GM19397 (cell line): ENCODE data around the gene PKD2L1.
A peak's percentile ranks its signal among the peaks of the same experiment; 100 is the strongest.
"Not testable (repeated sequence)": the region's sequence is repeated elsewhere in the genome, so short reads cannot be mapped to it uniquely, and the experiment has no call there.

Experiments
- ATAC-seq: cut with Tn5 transposase; IDR thresholded peaks from one replicate; pipeline ENCODE4 v1.9.1; 2021; ENCODE audit warnings: mild to moderate bottlenecking, moderate library complexity; ENCODE audit not compliant: unreplicated experiment

Gene PKD2L1

DNA sequence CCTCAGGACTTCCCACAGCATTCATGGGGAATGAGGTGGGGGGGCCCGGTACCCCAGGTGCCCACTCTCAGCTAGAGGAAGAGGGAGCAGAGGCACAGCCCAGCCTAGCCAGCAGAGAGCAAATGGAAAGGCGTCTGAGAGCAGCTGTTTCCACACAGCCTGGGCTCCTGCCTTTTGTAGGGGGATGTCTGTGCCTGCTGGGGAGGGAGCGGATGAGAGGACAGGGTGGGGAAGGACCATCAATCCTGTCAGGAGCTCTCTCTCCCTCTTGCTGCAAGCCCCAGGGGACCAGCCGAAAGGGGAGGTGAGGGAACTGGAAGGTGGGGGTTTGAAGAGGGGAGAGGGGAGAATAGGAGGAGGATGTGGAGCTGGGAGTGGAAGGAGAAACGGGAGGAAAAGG lies at the start of gene PKD2L1:
Gene PKD2L1, minus strand, starts transcription at position 150 of the 400 bp plus-strand sequence. Its CDS starts 125 bp downstream, at position 25.
- ATAC-seq: no peak

DNA sequence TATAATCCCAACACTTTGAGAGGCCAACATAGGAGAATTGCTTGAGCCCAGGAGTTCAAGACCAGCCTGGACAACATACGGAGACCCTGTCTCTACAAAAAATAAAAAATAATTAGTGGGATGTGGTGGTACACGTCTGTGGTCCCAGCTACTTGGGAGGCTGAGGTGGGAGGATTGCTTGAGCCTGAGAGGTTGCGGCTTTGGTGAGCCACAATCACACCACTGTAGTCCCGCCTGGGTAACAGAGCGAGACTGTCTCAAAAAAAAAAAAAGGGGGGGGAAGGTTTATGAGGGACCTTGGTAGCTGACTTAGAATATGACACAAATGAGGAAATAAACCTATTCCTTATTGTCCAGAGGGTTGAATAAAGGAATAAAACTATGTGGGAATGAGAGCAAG lies 47.8 kb upstream of the PKD2L1 start:
- no peak for ATAC-seq

DNA sequence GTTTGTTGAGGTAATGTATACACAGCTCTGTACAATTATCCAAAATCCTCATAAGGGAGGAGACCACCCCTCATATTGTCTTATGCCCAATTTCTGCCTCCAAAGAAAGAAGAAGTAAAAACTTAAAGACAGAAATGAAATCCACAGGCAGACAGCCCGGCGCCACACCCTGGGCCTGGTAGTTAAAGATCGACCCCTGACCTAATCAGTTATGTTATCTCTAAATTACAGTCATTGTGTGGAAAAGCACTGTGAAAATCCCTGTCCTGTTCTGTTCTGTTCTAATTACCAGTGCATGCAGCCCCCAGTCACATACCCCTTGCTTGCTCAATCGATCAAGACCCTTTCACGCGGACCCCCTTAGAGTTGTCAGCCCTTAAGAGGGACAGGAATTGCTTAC lies 46.6 kb upstream of the PKD2L1 start:
- ATAC-seq: not testable (repeated sequence)

DNA sequence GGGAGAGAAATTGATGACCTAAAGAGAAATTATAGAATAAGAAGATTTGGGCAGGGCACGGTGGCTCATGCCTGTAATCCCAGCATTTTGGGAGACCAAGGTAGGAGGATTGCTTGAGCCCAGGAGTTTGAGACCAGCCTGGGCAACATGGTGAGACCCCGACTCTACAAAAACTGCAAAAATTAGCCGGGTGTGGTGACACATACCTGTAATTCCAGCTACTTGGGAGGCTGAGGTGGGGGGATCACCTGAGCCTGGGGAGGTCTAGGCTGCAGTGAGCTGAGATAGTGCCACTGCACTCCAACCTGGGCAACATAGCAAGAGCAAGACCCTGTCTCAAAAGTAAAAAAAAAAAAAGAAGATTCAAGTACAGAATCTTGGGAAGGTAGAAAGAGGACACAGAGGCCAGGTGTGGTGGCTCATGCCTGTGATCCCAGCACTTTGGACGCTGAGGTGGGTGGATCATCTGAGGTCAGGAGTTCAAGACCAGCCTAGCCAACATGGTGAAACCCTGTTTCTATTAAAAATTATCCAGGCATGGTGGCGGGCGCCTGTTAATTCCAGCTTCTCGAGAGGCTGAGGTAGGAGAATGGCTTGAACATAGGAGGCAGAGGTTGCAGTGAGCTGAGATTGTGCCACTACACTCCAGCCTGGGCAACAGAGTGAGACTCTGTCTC lies 44.8 kb upstream of the PKD2L1 start:
- not testable (repeated sequence) for ATAC-seq

DNA sequence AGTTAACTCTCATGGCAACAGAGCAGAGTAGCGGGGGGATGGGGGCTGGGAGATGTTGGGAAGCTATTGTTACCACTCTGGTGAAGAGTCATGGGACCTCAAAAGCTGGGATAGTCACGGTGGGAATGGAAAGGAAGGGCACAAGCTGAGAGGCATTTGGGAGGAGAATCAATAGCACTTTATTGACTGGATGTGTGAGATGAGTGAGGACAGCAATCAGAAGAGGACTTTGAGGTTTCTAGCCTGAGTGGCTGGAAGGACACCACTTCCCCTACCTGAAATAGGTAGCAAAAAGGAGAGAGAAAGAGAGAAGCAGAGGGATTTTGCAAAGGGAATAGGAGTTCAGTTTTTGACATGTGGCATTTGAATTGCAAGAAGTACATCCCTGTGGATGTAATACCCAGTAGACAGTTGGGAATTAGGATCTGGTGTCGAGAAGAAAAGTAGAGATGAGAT lies 44.2 kb upstream of the PKD2L1 start:
- no peak for ATAC-seq

DNA sequence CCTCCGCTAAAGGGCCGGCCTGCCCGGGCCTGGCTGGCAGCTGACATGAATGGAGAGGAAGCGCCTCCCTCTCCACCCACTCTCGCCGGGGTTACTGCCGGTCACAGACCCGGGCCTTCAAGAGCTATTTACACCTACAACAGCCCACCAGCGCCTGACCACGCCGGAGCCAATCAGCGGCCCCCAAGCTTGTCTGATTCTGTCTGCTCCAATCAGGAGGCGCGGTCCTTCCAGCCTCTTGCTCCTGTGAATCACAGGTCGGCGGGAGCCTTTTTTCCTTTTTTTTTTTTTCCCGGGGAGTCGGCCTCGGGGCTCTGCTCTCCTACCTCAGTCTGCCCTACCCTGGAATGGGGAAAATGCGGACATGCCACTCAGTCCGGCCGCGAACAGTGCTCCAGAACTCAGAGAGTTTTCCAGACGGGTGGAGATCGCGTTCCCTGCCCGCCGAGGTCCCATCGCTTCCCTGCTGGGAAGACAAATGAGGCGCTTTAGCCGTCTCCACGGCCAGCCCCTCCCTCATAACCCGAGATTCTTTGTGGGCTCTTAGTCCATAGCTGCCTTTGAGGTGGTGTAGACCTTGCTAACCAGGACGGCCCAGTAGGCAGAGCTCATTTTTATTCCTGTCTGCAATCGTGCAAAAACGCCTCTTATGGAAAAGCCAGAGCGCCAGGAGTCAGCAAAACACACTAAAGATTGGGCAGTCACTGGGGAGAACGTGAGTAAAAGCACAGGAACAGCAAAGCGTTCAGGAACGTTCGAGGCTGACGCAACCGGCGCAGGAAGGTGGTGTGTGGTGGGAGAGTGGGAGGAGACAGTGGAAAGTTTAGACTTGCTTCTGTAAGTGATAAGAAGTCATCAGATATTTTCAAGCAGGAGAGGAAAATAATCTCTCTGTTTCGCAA lies 43.5 kb upstream of the PKD2L1 start:
- peak; percentile 89 for ATAC-seq

DNA sequence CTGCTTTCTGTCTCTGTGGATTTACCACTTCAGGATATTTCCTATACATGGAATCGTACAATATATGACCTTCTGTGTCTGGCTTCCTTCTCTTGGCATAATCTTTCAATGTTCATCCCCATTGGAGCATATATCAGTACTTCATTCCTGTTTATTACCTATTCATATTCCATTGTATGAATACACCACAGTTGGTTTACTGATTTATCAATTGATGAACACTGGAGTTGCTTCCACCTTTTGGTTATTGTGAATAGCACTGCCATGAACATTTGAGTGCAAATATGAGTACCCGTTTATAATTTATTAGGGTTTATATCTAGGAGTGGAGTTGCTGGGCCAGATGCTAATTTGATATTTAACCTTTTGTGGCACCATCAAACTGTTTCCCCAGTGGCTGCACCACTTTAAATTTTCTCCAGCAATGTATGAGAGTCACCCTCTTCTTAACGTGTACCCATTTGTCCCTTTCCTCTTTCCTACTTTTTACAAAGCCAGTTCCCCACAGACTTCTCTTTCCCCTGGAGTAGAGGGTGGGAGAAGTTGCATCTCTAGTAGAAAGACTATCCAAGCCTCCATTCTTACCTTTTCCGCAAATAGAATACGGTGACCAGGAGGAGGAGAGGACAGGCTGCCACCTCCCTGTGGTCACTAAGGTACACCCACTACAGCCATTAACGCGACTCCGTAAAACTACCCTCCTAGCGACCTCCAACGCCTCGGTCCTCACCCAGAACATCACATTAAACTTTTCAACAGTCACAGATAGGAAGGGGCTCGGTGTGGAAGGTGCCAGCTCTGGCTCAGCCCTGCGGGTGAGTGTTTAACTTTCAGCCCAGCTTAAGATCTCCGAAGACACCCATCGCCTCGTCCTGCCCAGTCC lies 42.6 kb upstream of the PKD2L1 start:
- ATAC-seq: no peak

DNA sequence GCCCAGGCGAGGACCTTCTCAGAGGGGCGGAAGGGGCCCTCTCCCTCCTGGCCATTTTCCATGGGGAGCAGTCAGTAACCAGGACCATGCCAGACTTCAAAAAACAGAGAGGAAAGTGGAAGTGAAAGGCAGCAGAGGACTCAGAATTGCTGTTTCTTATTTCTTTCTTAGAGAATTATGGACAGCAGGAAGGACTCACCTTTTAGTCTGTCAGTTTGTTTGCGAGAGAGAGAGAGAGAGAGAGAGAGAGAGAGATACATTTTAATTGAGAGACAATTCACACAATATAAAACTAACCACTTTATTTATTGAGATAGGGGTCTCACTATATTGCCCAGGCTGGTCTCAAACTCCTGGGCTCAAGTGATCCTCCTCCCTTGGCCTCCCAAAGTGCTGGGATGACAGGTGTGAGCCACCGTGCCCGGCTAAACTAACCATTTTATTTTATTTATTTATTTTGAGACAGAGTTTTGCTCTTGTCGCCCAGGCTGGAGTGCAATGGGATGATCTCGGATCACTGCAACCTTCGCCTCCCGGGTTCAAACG lies 41.5 kb upstream of the PKD2L1 start:
- ATAC-seq: no peak

DNA sequence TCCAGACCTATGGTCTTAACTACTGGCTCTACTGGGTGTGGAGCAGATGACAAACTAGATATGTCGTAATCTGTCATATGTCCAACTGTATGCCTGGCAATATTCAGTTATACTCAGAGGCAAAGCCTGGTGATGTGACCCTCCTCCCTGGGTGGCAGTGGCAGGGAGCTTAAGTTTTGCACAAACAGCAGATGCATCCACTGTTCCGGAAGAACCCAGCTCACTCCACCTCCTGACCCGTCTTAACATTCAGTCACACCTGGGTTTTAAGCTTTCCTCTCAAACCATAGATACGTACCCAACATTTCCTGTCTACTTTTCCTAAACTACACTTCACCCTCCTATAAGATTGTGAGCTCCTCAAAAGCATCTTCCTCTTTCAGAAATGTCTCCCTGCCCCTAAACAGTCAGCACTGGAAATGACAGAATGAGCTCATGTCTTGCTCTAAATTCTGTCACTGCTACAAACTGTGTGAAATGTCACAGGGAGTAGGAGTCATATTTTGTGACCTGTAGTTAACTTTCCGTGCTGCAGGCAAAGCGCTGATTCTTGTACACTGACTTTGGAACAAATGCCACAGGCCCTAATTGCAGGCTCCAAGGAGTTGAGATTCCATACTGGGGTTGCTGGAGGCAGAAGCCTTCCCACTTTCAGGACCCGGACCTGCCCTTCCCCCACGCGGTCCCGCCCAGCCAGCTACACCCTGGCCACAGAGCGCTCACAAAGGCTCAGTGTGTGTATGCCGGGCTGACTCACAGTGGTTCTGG lies 40.9 kb upstream of the PKD2L1 start:
- ATAC-seq: no peak

DNA sequence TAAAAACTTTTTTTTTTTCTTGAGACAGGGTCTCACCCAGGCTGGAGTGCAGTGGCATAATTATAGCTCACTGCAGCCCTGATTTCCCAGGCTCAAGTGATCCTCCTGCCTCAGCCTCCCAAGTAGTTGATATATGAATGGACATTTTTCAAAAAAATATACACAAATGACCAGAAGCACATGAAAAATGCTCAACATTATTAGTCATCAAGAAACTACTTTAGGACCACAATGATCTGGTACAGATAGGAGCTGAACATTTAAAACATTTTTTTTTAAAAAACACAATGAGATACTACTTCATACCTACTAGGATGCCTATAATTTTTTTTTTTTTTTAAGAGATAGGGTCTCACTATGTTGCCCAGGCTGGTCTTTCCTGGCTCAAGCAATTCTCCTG lies 38.7 kb upstream of the PKD2L1 start:
- ATAC-seq: no peak

DNA sequence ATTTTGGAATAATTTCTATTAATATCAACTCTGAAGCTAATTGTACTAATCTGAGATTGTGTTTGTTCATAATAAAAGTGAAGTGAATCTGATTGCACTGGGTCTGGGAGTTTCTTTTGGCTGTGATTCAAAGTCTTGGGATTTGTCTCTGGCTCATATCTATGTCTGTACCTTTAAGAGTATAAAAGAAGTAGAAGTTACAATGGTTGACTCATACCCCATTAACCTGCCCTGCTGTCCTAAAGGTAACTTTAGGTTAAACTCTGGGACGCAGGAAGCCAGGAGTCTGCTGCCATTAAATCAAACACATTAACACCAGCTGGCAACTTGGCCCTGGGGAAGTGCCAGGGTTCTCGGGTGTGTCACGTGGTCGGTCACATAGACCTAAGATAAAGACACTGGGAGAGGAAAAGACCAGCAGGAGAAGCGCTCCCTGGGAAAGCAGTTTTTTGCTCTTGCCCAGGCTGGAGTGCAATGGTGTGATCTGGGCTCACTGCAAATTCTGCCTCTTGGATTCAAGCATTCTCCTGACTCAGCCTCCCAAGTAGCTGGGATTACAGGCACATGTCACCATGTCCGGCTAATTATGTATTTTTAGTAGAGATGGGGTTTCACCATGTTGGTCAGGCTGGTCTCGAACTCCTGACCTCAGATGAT lies 34.8 kb upstream of the PKD2L1 start:
- no peak for ATAC-seq

DNA sequence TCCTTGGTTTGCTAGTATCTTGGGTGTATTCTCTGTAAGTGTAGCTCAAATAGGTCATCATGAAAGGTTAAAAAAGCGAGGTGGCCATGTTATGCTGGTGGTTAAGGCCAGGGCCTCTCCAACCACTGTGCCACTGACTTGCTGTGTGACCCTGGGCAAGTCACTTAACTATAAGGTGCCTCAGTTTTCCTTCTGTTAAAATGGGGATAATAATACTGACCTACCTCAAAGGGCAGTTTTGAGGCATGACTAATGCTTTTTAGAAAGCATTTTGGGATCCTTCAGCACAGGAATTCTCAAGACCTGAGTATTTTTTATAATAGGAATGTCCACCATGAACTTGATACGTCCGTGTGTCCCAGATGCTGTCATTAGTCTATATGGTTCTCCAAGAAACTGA lies 34.1 kb upstream of the PKD2L1 start:
- ATAC-seq: no peak

DNA sequence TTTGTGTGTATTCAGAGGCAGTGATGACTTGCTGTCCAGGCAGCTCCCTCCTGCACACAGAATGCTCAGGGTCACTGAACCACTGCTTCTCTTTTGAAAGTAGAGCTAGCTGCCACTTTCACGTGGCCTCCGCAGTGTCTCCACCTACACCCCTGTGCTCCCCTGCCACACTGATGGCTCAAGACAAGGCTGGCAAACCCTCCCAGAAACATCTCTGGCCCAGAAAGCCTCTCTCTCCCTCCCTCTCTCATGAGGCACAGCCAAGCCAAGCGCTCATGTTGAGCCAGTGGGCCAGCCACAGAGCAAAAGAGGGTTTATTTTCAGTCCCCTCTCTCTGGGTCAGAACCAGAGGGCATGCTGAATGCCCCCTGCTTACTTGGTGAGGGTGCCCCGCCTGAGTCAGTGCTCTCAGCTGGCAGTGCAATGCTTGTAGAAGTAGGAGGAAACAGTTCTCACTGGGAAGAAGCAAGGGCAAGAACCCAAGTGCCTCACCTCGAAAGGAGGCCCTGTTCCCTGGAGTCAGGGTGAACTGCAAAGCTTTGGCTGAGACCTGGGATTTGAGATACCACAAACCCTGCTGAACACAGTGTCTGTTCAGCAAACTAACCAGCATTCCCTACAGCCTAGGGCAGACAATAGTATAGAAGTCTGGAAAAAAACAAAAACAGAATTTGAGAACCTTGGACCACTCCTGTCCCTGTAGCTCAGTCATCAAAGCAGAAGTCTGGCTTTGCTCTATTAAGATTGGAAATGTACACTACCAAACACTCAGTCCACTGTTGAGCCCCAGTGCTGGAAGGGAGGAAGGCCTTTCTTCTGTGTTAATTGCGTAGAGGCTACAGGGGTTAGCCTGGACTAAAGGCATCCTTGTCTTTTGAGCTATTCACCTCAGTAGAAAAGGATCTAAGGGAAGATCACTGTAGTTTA lies 32.8 kb upstream of the PKD2L1 start:
- ATAC-seq: no peak

DNA sequence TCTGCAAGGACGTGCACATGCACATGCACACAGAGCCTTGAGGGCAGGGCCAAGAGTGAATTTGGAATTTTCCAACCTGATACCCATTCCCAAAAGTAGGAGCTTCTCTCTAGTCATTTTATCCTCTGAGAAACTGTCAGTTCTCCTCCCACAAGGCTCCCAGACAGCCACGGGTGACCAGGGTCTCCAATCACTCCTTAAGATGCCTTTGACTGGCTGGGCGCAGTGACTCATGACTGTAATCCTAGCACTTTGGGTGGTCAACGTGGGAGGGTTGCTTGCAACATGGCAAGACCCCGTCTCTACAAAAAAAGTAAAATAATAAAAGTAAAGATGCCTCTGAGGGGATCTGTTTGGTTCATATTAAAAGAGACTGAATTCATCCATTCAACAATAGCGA lies 30.2 kb upstream of the PKD2L1 start:
- no peak for ATAC-seq

DNA sequence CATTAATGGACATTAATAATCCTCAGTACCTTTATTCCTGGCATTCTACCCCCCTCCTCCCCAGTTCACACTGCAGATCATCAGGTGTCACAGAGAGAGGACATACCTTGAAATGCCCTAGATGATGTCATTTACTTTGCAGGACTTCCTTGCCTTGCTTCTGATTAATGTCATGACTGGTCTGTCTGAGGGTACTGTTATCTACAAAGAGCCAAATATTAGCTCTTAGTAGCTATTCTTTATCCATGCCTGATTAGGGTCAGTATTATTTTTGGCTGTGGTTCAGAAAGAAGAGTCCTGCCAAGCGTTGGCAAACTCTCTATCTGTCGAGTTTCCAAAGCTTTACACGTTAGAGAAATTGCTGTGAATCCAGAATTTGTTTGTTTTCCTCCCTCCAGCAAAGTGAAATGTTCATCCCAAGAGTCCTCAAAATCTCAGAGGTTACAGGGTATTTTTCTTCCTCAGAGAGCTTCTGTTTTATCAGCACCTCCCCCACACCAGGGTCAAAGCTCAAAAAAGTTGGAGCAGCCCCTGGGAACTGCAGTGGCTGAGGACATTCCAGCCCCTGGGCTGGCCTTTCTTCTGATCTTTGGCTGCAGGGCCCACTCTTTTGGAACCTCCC lies 29.6 kb upstream of the PKD2L1 start:
- no peak for ATAC-seq

DNA sequence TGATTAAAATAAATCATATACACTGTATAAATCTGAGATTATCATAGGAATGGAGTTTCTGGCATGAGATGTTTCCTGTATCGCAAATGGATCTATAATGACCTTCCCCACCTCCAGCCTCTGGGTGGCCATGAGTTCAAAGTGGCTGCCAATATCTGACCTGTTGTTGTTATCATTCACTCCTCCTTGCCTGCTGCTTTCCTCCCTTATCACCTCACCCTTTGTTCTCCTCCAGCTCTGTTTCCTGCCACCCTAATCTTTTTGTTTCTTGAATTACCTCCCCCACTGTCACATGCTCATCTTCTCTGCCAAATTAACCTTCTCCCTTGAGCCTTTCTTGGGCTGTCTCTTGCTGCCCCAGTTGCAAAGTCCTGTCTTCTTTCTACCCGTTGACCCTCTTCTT lies 29.0 kb upstream of the PKD2L1 start:
- ATAC-seq: no peak

DNA sequence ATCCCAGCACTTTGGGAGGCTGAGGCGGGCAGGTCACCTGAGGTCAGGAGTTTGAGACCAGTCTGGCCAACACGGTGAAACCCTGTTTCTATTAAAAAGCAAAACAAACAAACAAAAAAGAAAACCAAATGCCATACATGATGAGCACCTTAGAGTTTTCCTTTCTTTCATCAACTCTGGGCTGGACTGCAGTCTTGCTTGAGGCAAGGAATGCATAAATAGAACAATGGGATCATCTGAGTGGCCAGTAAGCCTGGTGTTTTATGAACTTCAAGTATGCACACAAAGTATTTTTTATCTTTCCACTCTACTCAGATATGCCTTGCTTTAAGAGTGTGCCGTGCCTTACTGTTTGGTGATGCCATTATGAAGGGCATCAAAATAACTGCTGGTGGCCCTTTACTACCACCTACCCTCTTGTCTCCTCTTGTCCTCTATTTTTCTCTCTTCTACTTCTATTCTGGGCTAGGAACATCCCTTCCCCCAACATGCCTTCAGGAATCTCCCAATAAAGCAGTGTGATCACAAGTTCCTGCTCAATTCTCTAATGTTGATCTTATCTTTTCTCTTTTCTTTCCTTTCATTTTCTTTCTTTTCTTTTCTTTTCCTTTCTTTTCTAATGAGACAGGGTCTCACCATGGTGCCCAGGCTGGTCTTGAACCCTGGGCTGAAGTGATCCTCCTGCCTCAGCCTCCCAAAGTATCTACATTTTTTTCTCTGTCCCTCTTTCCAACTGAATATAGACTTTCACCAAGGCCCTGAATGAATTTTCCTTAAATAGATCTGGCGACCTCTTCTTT lies 27.2 kb upstream of the PKD2L1 start:
- ATAC-seq: no peak
